WTC11 (cell line): ENCODE measurements around the gene KCNIP2. TPM values are rescaled to one million over a fixed set of nuclear protein-coding genes. Genes with fewer than 3 reads are reported as not detected.

Experiments used
- ATAC-seq: fragments of 200-7000 bp; cut with Tn5 transposase; 2 replicates; pipeline ENCODE4 v1.10.0; 2021; ENCODE audit warnings: mild to moderate bottlenecking, moderate library complexity
- CTCF ChIA-PET: fragments of 300-600 bp; sonication (Branson Sonifier 250); formaldehyde crosslinking; loops from one replicate; lab custom pipeline; 2021; ENCODE audit warnings: antibody characterized with exemption; lab: Charles Lee
- POLR2A ChIA-PET: fragments of 350-600 bp; sonication (Branson Sonifier 250); formaldehyde crosslinking; loops from one replicate; lab custom pipeline; 2021; ENCODE audit warnings: antibody characterized with exemption; lab: Charles Lee
- DNase-seq: peaks from one replicate; pipeline ENCODE4 v3.0.0; 2021; ENCODE audit warnings: low spot score
- H3K27ac Mint-ChIP-seq: 2 replicates; pipeline ENCODE4 v1.8.0; 2021; ENCODE audit warnings: mixed read lengths
- H3K27me3 Mint-ChIP-seq: 2 replicates; pipeline ENCODE4 v1.8.0; 2021; ENCODE audit warnings: low read depth, mild to moderate bottlenecking, moderate library complexity, mixed read lengths
- H3K36me3 Mint-ChIP-seq: 2 replicates; pipeline ENCODE4 v1.8.0; 2021; ENCODE audit warnings: mixed read lengths
- H3K4me1 Mint-ChIP-seq: 2 replicates; pipeline ENCODE4 v1.8.0; 2022; ENCODE audit warnings: mixed read lengths
- H3K4me3 Mint-ChIP-seq: 2 replicates; pipeline ENCODE4 v1.8.0; 2021; ENCODE audit warnings: mild to moderate bottlenecking, moderate library complexity, mixed read lengths
- H3K9me3 Mint-ChIP-seq: 2 replicates; pipeline ENCODE4 v1.8.0; 2021; ENCODE audit warnings: mixed read lengths
- AR ChIP-seq: fragments of 250-450 bp; sonication (Bioruptor Pico); IDR thresholded peaks from 2 replicates; pipeline ENCODE4 v1.9.0; 2021; ENCODE audit warnings: mild to moderate bottlenecking
- ATF1 ChIP-seq: sonication (generic); formaldehyde crosslinking; IDR thresholded peaks from 2 replicates; pipeline ENCODE4 v1.8.1; 2023; ENCODE audit warnings: mild to moderate bottlenecking, moderate library complexity, missing genetic modification reagents
- ATF6 ChIP-seq: sonication (generic); formaldehyde crosslinking; IDR thresholded peaks from 2 replicates; pipeline ENCODE4 v1.8.1; 2023; ENCODE audit warnings: mild to moderate bottlenecking, missing genetic modification reagents
- CBFB ChIP-seq: sonication (generic); formaldehyde crosslinking; IDR thresholded peaks from 2 replicates; pipeline ENCODE4 v1.8.1; 2022; ENCODE audit warnings: mild to moderate bottlenecking, low read depth, missing genetic modification reagents
- E2F1 ChIP-seq: sonication (generic); formaldehyde crosslinking; IDR thresholded peaks from 2 replicates; pipeline ENCODE4 v1.8.0; 2022; ENCODE audit warnings: mild to moderate bottlenecking, missing genetic modification reagents
- E2F4 ChIP-seq: sonication (generic); formaldehyde crosslinking; IDR thresholded peaks from 2 replicates; pipeline ENCODE4 v1.8.1; 2022; ENCODE audit warnings: low read depth, mild to moderate bottlenecking, moderate library complexity, missing genetic modification reagents, borderline replicate concordance
- ERG ChIP-seq: fragments of 250-450 bp; sonication (Bioruptor Pico); IDR thresholded peaks from 2 replicates; pipeline ENCODE4 v1.8.0; 2021; ENCODE audit warnings: mild to moderate bottlenecking
- ETV6 ChIP-seq: sonication (generic); formaldehyde crosslinking; IDR thresholded peaks from 2 replicates; pipeline ENCODE4 v1.8.1; 2022; ENCODE audit warnings: mild to moderate bottlenecking, missing genetic modification reagents
- FOXK1 ChIP-seq: sonication (generic); formaldehyde crosslinking; IDR thresholded peaks from 2 replicates; pipeline ENCODE4 v1.8.0; 2022; ENCODE audit warnings: mild to moderate bottlenecking, moderate library complexity, missing genetic modification reagents
- GRHL2 ChIP-seq: fragments of 250-450 bp; sonication (Bioruptor Pico); IDR thresholded peaks from 2 replicates; pipeline ENCODE4 v1.8.0; 2022; ENCODE audit warnings: mild to moderate bottlenecking, moderate library complexity; ENCODE audit not compliant: insufficient replicate concordance, severe bottlenecking
- MYBL2 ChIP-seq: sonication (generic); formaldehyde crosslinking; IDR thresholded peaks from 2 replicates; pipeline ENCODE4 v1.8.1; 2023; ENCODE audit warnings: mild to moderate bottlenecking, moderate library complexity, missing genetic modification reagents
- NFE2L1 ChIP-seq: sonication (generic); formaldehyde crosslinking; IDR thresholded peaks from 2 replicates; pipeline ENCODE4 v1.8.1; 2023; ENCODE audit warnings: missing genetic modification reagents
- NR3C1 ChIP-seq: sonication (generic); formaldehyde crosslinking; conservative IDR thresholded peaks from 2 replicates; pipeline ENCODE4 v1.8.1; 2023; ENCODE audit warnings: low read depth, mild to moderate bottlenecking, missing genetic modification reagents
- SMAD3 ChIP-seq: sonication (generic); formaldehyde crosslinking; IDR thresholded peaks from 2 replicates; pipeline ENCODE4 v1.8.0; 2022; ENCODE audit warnings: missing genetic modification reagents, mild to moderate bottlenecking, borderline replicate concordance
- SMAD4 ChIP-seq: sonication (generic); formaldehyde crosslinking; IDR thresholded peaks from 2 replicates; pipeline ENCODE4 v1.8.0; 2022; ENCODE audit warnings: mild to moderate bottlenecking, missing genetic modification reagents
- ZNF138 ChIP-seq: sonication (generic); formaldehyde crosslinking; conservative IDR thresholded peaks from 2 replicates; pipeline ENCODE4 v1.8.1; 2022; ENCODE audit warnings: mild to moderate bottlenecking, moderate library complexity, missing genetic modification reagents
- ZNF219 ChIP-seq: sonication (generic); formaldehyde crosslinking; IDR thresholded peaks from 2 replicates; pipeline ENCODE4 v1.8.0; 2023; ENCODE audit warnings: missing genetic modification reagents, mild to moderate bottlenecking, borderline replicate concordance
- ZNF425 ChIP-seq: fragments of 250-450 bp; sonication (Bioruptor Pico); conservative IDR thresholded peaks from 2 replicates; pipeline ENCODE4 v1.9.0; 2021; ENCODE audit warnings: mild to moderate bottlenecking
- ZNF512 ChIP-seq: sonication (generic); formaldehyde crosslinking; IDR thresholded peaks from 2 replicates; pipeline ENCODE4 v1.8.1; 2022; ENCODE audit warnings: missing genetic modification reagents, borderline replicate concordance
- total RNA-seq: library from RNA; stranded (reverse); gene quantifications from 3 replicates; pipeline ENCODE4 v1.2.3, GENCODE V29; 2021

Gene KCNIP2
- total RNA-seq, 1 experiment from 2014 or later: 5.2 TPM

GRCh38 chr10:101887775-101888174 lies 44.2 kb upstream of the KCNIP2 start:
- POLR2A ChIA-PET: interaction anchor here (0.6 kb wide), 4 partner anchors 48 to 300 kb away, joined by 3 to 4 read pairs (median 3); no protein-coding TSS in a partner anchor
- Mint-ChIP-seq H3K4me3 (no peak overlapping the region), H3K9me3 (no peaks in the 10 kb centered on the region), H3K4me1 (no peaks in the 10 kb centered on the region), H3K27ac (no peak overlapping the region), H3K27me3 (no peaks in the 10 kb centered on the region), H3K36me3 (no peaks in the 10 kb centered on the region)
- ATAC-seq: no peak
- CTCF ChIA-PET: interaction anchor here (0.8 to 10.1 kb wide), 9 partner anchors 10 to 185 kb away, joined by 3 to 147 read pairs (median 5); partner anchors contain the start of gene KCNIP2
- DNase-seq: no peak
- TF ChIP-seq ZNF219 (CRISPR knock-in tag): no peak
- TF ChIP-seq E2F1 (CRISPR knock-in tag): no peak
- TF ChIP-seq ETV6: no peak
- no peak for TF ChIP-seq ZNF138 (CRISPR knock-in tag)
- TF ChIP-seq SMAD3 (CRISPR knock-in tag): no peak
- no peak for TF ChIP-seq ZNF512 (CRISPR knock-in tag)
- TF ChIP-seq SMAD4 (CRISPR knock-in tag): no peak
- no peak for TF ChIP-seq ATF1
- no peak for TF ChIP-seq NFE2L1 (CRISPR knock-in tag)
- no peak for TF ChIP-seq ERG (CRISPR knock-in tag)
- no peak for TF ChIP-seq E2F4 (CRISPR knock-in tag)
- TF ChIP-seq MYBL2 (CRISPR knock-in tag): no peak
- TF ChIP-seq FOXK1 (CRISPR knock-in tag): no peak
- TF ChIP-seq NR3C1: no peak
- TF ChIP-seq AR (CRISPR knock-in tag): no peak
- no peak for TF ChIP-seq ZNF425
- TF ChIP-seq ATF6 (CRISPR knock-in tag): no peak
- no peak for TF ChIP-seq GRHL2 (CRISPR knock-in tag)
- no peak for TF ChIP-seq CBFB (CRISPR knock-in tag)
